ENCODE measurements around the gene MSI1.
A peak's percentile ranks its signal among the peaks of the same experiment; 100 is the strongest.

MSI1 gene

GRCh38 chr12:120376934-120377572 is 8.1 kb upstream of the MSI1 start:
- no peak for DNase-seq

- DNase-seq: no peak
Observed at GRCh38 chr12:120376416-120376815, 7.5 kb upstream of the MSI1 start.

DNA sequence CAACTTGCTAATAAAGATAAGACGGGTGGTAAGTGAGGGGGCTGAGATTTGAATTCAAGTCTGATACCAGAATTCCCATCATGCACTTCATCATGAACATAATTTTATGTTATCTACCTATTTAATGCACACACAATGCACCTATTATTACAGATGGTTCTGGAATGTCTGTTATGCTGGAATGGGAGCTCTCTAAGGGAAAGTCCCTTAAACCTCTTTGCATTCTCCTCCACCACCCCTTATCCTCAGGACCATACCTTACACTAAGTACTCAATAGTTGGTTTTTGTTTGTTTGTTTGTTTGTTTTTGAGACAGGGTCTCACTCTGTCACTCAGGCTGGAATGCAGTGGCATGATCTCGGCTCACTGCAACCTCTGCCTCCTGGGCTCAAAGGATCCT is 7.0 kb upstream of the MSI1 start:
- no peak for DNase-seq

DNA sequence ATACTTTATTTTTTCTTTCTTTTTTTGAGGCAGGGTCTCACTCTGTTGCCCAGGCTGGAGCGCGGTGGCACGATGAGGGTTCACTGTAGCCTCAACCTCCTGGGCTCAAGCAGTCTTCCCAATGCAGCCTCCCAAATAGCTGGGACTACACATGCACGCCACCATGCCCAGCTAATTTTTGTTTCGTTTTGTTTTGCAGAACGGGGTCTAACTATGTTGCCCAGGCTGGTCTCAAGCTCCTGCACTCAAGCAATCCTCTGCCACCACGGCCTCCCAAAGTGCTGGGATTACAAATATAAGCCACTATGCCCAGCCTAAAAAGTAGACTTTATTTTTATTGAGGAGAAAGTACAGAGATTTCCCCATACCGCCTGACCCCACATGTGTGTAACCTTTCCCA is 4.7 kb upstream of the MSI1 start:
- DNase-seq: no peak

DNA sequence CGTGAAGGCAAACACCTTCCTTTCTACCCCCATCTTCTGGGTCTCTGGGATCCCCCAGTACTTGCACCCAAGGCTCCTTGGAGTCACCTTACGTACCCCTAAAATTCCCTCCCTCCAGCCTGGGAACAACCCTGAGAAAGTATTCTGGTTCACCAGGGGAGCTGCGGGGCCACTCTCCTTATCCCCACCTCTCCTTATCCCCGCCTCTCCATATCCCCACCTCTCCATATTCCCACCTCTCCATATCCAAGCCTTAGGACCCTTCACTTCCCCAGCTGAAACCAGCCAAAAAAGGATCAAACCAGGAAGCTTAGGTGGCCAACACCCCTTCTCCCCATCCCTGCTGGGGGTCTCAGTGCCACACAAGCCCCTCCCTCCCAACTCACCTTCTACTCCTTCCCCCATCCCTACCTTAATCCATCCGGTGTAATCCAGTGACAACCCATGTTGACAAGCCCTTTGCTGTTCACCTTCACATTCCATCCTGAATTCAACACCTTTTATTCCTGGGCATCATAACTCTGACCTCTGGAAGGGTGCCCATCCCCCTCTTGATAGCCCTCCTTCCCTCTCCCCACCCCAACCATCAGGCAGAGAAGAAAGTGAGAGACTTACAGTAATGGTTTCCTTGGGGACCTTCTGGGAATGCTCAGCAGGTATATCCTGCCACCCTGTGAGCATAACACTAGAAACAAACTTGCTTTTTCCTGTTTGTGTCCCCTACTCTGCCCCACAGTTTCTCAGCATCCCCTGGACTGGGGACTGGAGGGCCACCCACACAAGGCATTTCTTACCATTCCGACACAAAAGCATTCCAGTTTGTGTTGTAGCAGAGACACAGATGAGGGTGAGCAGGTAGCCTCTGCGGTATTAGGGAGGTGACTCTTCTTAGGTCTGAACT is 1.6 kb upstream of the MSI1 start:
- no peak for DNase-seq

DNA sequence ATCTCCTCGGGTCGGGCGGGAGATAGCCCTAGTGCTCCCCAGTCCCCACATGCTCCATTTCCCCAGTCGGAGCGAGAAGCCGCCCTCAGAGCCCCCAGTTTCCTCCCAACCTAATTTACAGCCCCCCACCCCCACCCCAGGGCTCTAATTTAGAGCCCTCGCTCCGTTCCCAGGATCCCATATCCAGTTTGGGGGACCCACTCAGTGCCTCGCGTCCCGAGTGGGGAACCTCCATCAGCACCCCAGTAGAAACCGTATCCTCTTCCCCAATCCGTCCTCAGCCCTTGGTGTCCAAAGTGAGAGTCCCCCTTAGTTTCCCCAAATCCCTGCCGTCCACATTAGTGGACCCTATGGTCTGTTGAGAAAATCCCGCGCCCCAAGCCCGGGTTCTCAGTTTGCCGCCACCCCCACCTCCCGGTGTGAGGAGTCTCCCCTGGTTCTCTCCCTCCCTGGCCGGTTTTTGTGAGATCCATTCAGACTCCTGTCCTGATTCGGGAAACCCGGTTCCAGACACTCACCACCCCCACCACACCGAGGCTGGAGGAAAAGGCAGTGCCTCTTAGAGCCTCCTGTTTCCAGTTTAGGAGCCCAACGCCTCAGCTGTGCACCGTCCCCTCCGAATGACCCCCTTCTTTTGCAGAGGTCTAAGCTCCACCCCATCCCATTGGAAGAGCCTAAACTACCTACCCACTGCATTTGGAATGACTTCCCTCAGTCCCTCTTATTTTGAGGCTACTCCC is 809 bp upstream of the MSI1 start:
- no peak for DNase-seq

- DNase-seq: peak; percentile 73
Observed at GRCh38 chr12:120367924-120368788, 808 bp downstream of the MSI1 start.

- DNase-seq: no peak
Observed at GRCh38 chr12:120367233-120367923, 1.6 kb downstream of the MSI1 start.

DNA sequence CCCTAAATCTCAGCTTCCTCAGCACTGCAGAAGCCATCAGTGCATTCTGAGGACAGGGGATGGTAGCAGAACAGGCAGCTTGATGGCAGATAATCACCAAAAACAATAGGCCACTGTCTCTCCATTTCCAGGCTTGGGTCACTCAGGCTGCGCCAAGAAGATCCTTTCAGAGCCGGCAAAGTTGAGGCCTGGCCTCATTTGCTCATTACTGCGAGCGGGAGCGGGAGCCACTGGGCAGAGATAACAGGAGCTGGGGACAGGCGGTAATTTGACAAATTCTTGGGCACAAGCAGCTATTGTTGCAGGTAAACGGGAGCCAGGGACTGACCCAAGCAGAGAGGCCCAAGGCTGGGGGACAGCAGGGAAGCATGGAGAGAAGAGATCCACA is 2.1 kb downstream of the MSI1 start:
- DNase-seq: no peak

GRCh38 chr12:120366341-120366705 is 2.6 kb downstream of the MSI1 start:
- no peak for DNase-seq

- no peak for DNase-seq
Observed at GRCh38 chr12:120365675-120366340, 3.2 kb downstream of the MSI1 start.

DNA sequence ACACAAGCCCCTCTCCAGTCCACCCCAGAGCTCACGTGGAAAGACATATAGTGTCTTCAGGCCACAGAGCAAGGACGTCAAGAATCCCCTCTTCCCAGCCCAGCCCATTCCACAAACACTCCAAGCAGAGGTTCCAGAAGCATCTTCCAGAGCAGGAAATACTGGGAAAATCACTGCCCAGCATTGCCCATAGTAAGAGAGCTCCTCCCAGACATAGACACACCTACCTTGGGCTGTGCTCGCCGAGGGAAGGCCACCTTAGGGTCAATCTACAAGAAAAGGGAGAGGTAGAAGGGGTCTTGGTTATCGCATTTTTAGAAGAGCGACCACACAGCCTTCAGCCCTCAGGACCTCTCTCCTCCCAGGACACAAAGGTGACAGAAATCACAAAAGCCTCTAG is 4.5 kb downstream of the MSI1 start:
- no peak for DNase-seq

- DNase-seq: no peak
Observed at GRCh38 chr12:120363274-120363855, 5.6 kb downstream of the MSI1 start.

DNA sequence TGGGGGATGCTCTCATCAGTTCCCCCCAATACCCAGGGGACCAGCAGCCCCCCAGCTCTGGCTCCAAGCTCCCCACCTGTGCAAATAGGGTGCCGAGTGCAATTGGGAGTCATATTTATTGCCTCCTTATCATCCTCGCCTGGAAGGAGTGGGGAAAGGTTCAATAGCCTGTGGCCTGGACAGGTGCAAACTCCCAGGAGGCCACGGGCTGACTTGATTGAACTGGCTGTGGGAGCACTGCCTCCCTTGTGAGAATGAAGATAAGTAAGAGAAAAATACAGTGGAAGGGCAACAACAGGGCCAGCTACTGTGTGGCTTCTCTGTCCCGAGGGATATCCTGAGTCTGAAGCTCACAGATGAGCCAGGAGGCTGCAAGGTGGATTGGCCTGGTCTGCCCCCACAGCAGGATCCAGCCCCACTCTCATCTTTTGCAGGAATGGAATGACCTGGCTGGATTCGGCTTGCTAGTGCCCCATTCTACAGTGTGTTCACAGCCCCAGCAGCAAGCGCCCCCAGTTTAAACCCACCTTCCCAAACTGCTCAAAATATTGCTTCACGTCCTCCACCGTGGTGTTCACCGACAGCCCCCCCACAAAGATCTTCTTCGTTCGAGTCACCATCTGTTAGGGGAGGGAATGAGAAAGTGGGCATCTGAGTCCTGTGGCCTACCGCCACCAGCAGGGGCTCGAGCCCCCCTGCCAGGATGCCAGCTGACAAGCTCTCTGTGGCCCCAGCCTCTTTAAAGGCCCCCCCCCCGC is 6.3 kb downstream of the MSI1 start:
- no peak for DNase-seq

DNA sequence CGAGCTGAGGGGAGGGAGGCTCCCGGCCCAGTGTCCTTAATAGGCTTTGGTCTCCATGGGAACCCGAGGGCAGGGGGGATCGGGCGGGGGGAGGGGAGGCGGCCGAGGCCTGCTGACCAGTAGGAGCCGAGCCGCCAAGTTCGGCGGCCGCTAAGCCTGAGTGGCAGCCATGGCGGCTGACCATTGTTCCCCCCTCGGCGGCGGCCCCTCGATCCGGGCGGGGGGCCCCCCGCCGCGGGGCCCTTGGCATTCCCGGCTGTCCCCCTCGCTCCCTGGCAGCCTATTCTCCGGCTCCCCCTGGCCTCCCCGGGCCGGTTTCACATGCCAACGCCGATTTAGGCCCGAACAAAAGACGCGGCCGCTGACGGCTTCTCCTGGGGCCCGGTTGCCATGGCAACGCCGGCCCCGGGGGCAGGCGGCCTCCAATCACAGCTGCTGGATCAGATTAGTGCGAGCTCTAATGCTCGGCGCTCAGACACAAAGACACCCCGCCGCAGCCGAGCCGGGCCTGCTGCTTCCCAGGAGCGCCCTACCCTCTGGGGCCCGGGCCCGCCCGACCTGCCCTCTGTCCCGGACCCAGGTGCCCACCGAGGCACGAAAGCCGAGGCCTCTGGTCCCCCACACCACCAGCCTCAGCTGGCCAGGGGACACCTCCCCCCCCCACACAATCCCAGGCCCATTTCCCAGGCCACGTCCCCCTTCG is 7.3 kb downstream of the MSI1 start:
- peak; percentile 61 for DNase-seq

- DNase-seq: no peak
Observed at GRCh38 chr12:120359128-120359527, 9.8 kb downstream of the MSI1 start.

- no peak for DNase-seq
Observed at GRCh38 chr12:120358412-120359100, 10.4 kb downstream of the MSI1 start.

- no peak for DNase-seq
Observed at GRCh38 chr12:120357104-120357503, 11.9 kb downstream of the MSI1 start.

GRCh38 chr12:120356567-120357030 is 12.4 kb downstream of the MSI1 start:
- peak; percentile 89 for DNase-seq

Measured in activated CD8-positive, alpha-beta memory T cell treated with anti-CD3 and anti-CD28 coated beads, Interleukin-2, amount 50 U/mL, for 48 hours (primary cell).